Liver (tissue), 9 donors: ENCODE data around the gene PCDH12. TPM values are rescaled to one million over a fixed set of nuclear protein-coding genes. Genes with fewer than 3 reads are reported as not detected.
A peak's percentile ranks its signal among the peaks of the same experiment; 100 is the strongest.

Experiments
- DNase-seq: peaks from one replicate; pipeline ENCODE4 v3.0.0-alpha.2; 2017; ENCODE audit warnings: low spot score
- H3K27ac ChIP-seq, 2 donors: one replicate each; pipeline ENCODE4 v1.7.0; 2013; ENCODE audit warnings: inconsistent platforms in 2 of 2, low read length in 2 of 2, control low read depth in 1 of 2, low read depth in 1 of 2, mild to moderate bottlenecking in 1 of 2
- H3K27me3 ChIP-seq, 4 donors: one replicate each; pipeline versions ENCODE4 v1.6.1 to v1.7.0; 2013; ENCODE audit warnings: low read length in 3 of 4, inconsistent platforms in 1 of 4, mild to moderate bottlenecking in 1 of 4, moderate library complexity in 1 of 4; ENCODE audit not compliant: control insufficient read depth in 4 of 4, insufficient read depth in 4 of 4
- H3K36me3 ChIP-seq, 4 donors: one replicate each; pipeline versions ENCODE4 v1.6.1 to v1.7.0; 2013; ENCODE audit warnings: low read length in 3 of 4, mild to moderate bottlenecking in 3 of 4, low read depth in 1 of 4, moderate library complexity in 1 of 4; ENCODE audit not compliant: control insufficient read depth in 4 of 4, insufficient read depth in 3 of 4
- H3K4me1 ChIP-seq, 4 donors: one replicate each; pipeline versions ENCODE4 v1.6.1 to v1.7.0; 2013; ENCODE audit warnings: low read length in 3 of 4, mild to moderate bottlenecking in 3 of 4, moderate library complexity in 1 of 4; ENCODE audit not compliant: control insufficient read depth in 4 of 4, insufficient read depth in 4 of 4
- H3K4me3 ChIP-seq, 3 donors: one replicate each; pipeline versions ENCODE4 v1.6.1 to v1.7.0; 2013; ENCODE audit warnings: low read length in 3 of 3, control low read depth in 1 of 3, low read depth in 1 of 3, mild to moderate bottlenecking in 1 of 3
- H3K9ac ChIP-seq, 2 donors: one replicate each; pipeline ENCODE4 v1.7.0; 2013; ENCODE audit warnings: low read length in 2 of 2, mild to moderate bottlenecking in 2 of 2, moderate library complexity in 2 of 2, control low read depth in 1 of 2, low read depth in 1 of 2
- H3K9me3 ChIP-seq, 4 donors: one replicate each; pipeline versions ENCODE4 v1.6.1 to v1.7.0; 2013; ENCODE audit warnings: low read length in 3 of 4; ENCODE audit not compliant: control insufficient read depth in 4 of 4
- ATF3 ChIP-seq: IDR thresholded peaks from 2 replicates; pipeline ENCODE4 v1.6.1; 2016; ENCODE audit warnings: antibody characterized with exemption
- CTCF ChIP-seq: fragments of 150-350 bp; IDR thresholded peaks from 2 replicates; pipeline ENCODE4 v1.5.1; 2017; ENCODE audit warnings: improper control_type of control experiment, low read depth, low read length; ENCODE audit not compliant: missing input control
- EGR1 ChIP-seq, 2 donors: IDR thresholded peaks; 2 replicates each; pipeline ENCODE4 v1.6.1; 2016 to 2018; ENCODE audit warnings: antibody characterized with exemption in 2 of 2, low read depth in 2 of 2
- FOXA1 ChIP-seq: IDR thresholded peaks from 2 replicates; pipeline ENCODE4 v1.6.1; 2016; ENCODE audit warnings: antibody characterized with exemption
- FOXA2 ChIP-seq: IDR thresholded peaks from 2 replicates; pipeline ENCODE4 v1.6.1; 2016; ENCODE audit warnings: antibody characterized with exemption
- GABPA ChIP-seq, 2 donors: IDR thresholded peaks in 1 of 2; conservative IDR thresholded peaks in 1 of 2; 2 replicates each; pipeline ENCODE4 v1.6.1; 2016; ENCODE audit warnings: antibody characterized with exemption in 2 of 2, mild to moderate bottlenecking in 1 of 2, moderate library complexity in 1 of 2
- HNF4A ChIP-seq, 2 donors: conservative IDR thresholded peaks; 2 replicates each; pipeline ENCODE4 v1.6.1; 2016; ENCODE audit warnings: antibody characterized with exemption in 2 of 2, mild to moderate bottlenecking in 2 of 2
- HNF4G ChIP-seq: IDR thresholded peaks from 2 replicates; pipeline ENCODE4 v1.6.1; 2016; ENCODE audit warnings: antibody characterized with exemption
- JUND ChIP-seq, 2 donors: IDR thresholded peaks; 2 replicates each; pipeline ENCODE4 v1.6.1; 2016; ENCODE audit warnings: antibody characterized with exemption in 2 of 2
- NR2F2 ChIP-seq: IDR thresholded peaks from 2 replicates; pipeline ENCODE4 v1.6.1; 2016; ENCODE audit warnings: antibody characterized with exemption
- RAD21 ChIP-seq, 2 donors: IDR thresholded peaks; 2 replicates each; pipeline ENCODE4 v1.6.1; 2016; ENCODE audit warnings: antibody characterized with exemption in 2 of 2, mild to moderate bottlenecking in 2 of 2
- RXRA ChIP-seq, 2 donors: IDR thresholded peaks; 2 replicates each; pipeline ENCODE4 v1.6.1; 2017 to 2018; ENCODE audit warnings: antibody characterized with exemption in 2 of 2, mild to moderate bottlenecking in 1 of 2
- SP1 ChIP-seq: IDR thresholded peaks from 2 replicates; pipeline ENCODE4 v1.6.1; 2018; ENCODE audit warnings: antibody characterized with exemption, mild to moderate bottlenecking
- TAF1 ChIP-seq: conservative IDR thresholded peaks from 2 replicates; pipeline ENCODE4 v1.6.1; 2016; ENCODE audit warnings: antibody characterized with exemption, mild to moderate bottlenecking
- WGBS: extraction: QIAGEN DNeasy Blood & Tissue Kit; methylation state at CpG from one replicate; pipeline ENCODE4 v1.1.7; 2013; 5-methylcytosine and 5-hydroxymethylcytosine counted together
- polyA plus RNA-seq, 2 donors: library from polyadenylated mRNA; stranded (reverse) in 1 of 2; unstranded in 1 of 2; fragments of 200-250 nt in 1 of 2; fragments of >200 nt in 1 of 2; fragmentation: Nextera tagmentation in 1 of 2; extraction: Ambion mirVana in 1 of 2; gene quantifications; one replicate each; pipeline versions ENCODE4 v1.2.1 to v1.2.3, GENCODE V29; 2013 to 2015
- total RNA-seq, 2 donors: library from RNA; depleted of rRNA; stranded (reverse); fragments of >200 nt; gene quantifications; one replicate each; pipeline ENCODE4 v1.2.3, GENCODE V29; 2014
- TF ChIP-seq, protein P1 (sequence below): IDR thresholded peaks from 2 replicates; pipeline ENCODE4 v1.6.1; 2016; ENCODE audit warnings: antibody characterized with exemption
- TF ChIP-seq, protein P2 (sequence below): IDR thresholded peaks from 2 replicates; pipeline ENCODE4 v1.6.1; 2016; ENCODE audit warnings: antibody characterized with exemption
- donor health status: healthy.
- donor health status: healthy.
- donor health status: healthy.
- donor health status: healthy.
- donor health status: healthy.

Gene PCDH12
- total and polyA plus RNA-seq, 4 donors = 0.74 to 4.9 (median 3.8) TPM

DNA sequence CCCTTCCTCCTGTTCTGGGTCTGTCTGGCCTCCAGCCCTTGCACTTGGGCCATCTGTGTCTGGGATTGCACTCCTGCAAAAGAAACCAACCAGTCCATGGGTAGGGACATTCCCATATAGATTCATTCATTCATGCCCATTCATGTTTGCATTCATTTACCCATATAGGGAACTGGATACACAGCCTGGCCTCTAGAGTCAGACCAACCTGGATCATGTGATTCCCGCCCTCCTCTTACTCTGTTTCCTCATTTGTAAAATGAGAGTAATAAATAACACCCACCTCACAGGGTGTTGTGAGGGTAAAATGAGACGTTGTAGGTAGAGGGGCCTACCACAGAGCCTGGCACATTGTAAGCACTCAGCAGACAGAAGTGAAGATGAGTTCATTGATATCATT lies 8.5 kb downstream of the PCDH12 start:
- Histone ChIP-seq H3K4me3 (no peak overlapping the region), H3K4me1 (no peaks in the 10 kb centered on the region), H3K27ac (no peak overlapping the region), H3K9ac (no peak overlapping the region), H3K9me3 (no peaks in the 10 kb centered on the region), H3K36me3 (no peaks in the 10 kb centered on the region), H3K27me3 (no peaks in the 10 kb centered on the region)
- no peak for DNase-seq
- 81% methylated on average over 2 of the region's 2 CpGs for WGBS
- TF ChIP-seq EGR1 (IDR thresholded peaks at IDR 0.05; ENCODE audit: low read depth in 2 of 2) (no peak), GABPA (IDR thresholded peaks at IDR 0.05 in 1 of 2, conservative IDR thresholded peaks at IDR 0.05 in 1 of 2) (no peak), FOXA1 (no peak), HNF4G (no peak), ATF3 (no peak), TAF1 (no peak), JUND (IDR thresholded peaks at IDR 0.05) (no peak)

DNA sequence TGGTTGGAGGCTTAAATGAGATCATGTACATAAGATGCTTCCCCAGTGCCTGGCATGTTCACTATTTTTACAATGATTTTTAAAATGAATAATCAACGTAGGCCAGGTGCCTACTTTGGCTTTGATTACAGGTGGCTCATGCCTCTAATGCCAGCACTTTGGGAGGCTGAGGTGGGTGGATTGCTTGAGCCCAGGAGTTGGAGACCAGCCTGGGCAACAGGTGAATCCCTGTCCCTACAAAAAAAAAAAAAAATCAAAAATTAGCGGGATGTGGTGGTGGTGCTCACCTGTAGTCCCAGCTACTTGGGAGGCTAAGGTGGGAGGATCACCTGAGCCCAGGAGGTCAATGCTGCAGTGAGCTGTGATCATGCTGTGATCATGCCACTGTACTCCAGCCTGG lies 9.2 kb downstream of the PCDH12 start:
- H3K27me3 ChIP-seq = no peaks in the 10 kb centered on the region
- TF ChIP-seq HNF4A (conservative IDR thresholded peaks at IDR 0.05) (no peak), GABPA (IDR thresholded peaks at IDR 0.05 in 1 of 2, conservative IDR thresholded peaks at IDR 0.05 in 1 of 2) (no peak)
- H3K9ac ChIP-seq = no peak overlapping the region
- H3K4me3 ChIP-seq = no peak overlapping the region
- no peak overlapping the region for H3K27ac ChIP-seq
- H3K36me3 ChIP-seq = no peaks in the 10 kb centered on the region
- 93% methylated on average over 2 of the region's 2 CpGs for WGBS
- no peaks in the 10 kb centered on the region for H3K9me3 ChIP-seq
- H3K4me1 ChIP-seq = no peaks in the 10 kb centered on the region
- no peak for DNase-seq

- no peaks in the 10 kb centered on the region for H3K27me3 ChIP-seq
- DNase-seq = no peak
Observed at GRCh38 chr5:141947316-141947715, 10.7 kb downstream of the PCDH12 start.

GRCh38 chr5:141945511-141946051 lies 12.4 kb downstream of the PCDH12 start:
- no peaks in the 10 kb centered on the region for H3K9me3 ChIP-seq
- H3K27me3 ChIP-seq = no peaks in the 10 kb centered on the region
- H3K4me1 ChIP-seq = peaks cover 3 to 17% (median 8%) of the 10 kb centered on the region in 4 donors
- no peak overlapping the region for H3K27ac ChIP-seq
- WGBS = 45% methylated on average over 25 of the region's 25 CpGs
- H3K9ac ChIP-seq = no peak overlapping the region
- no peak overlapping the region for H3K4me3 ChIP-seq
- no peak for DNase-seq
- H3K36me3 ChIP-seq = no peaks in the 10 kb centered on the region
- TF ChIP-seq RAD21 (IDR thresholded peaks at IDR 0.05) (no peak), NR2F2 (peak; percentile 37), EGR1 (IDR thresholded peaks at IDR 0.05; ENCODE audit: low read depth in 2 of 2) (no peak), SP1 (no peak), CTCF (no peak), ATF3 (no peak), FOXA2 (no peak), JUND (IDR thresholded peaks at IDR 0.05) (no peak), FOXA1 (no peak), GABPA (IDR thresholded peaks at IDR 0.05 in 1 of 2, conservative IDR thresholded peaks at IDR 0.05 in 1 of 2) (no peak)
- TF ChIP-seq, protein P1, sequence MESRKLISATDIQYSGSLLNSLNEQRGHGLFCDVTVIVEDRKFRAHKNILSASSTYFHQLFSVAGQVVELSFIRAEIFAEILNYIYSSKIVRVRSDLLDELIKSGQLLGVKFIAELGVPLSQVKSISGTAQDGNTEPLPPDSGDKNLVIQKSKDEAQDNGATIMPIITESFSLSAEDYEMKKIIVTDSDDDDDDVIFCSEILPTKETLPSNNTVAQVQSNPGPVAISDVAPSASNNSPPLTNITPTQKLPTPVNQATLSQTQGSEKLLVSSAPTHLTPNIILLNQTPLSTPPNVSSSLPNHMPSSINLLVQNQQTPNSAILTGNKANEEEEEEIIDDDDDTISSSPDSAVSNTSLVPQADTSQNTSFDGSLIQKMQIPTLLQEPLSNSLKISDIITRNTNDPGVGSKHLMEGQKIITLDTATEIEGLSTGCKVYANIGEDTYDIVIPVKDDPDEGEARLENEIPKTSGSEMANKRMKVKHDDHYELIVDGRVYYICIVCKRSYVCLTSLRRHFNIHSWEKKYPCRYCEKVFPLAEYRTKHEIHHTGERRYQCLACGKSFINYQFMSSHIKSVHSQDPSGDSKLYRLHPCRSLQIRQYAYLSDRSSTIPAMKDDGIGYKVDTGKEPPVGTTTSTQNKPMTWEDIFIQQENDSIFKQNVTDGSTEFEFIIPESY = no peak
- TF ChIP-seq, protein P2, sequence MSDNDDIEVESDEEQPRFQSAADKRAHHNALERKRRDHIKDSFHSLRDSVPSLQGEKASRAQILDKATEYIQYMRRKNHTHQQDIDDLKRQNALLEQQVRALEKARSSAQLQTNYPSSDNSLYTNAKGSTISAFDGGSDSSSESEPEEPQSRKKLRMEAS = peak; percentile 50

More at GRCh38 chr5:141947316-141947715, 10.7 kb downstream of the PCDH12 start:
- Histone ChIP-seq H3K36me3 (no peaks in the 10 kb centered on the region), H3K4me3 (no peak overlapping the region), H3K27ac (no peak overlapping the region), H3K4me1 (peaks cover 0 to 5% (median 4%) of the 10 kb centered on the region in 4 donors), H3K9me3 (no peaks in the 10 kb centered on the region), H3K9ac (no peak overlapping the region)
- 82% methylated on average over 4 of the region's 4 CpGs for WGBS
- TF ChIP-seq HNF4G = no peak
- no peak for TF ChIP-seq RXRA (IDR thresholded peaks at IDR 0.05)
- no peak for TF ChIP-seq EGR1 (IDR thresholded peaks at IDR 0.05; ENCODE audit: low read depth in 2 of 2)
- TF ChIP-seq NR2F2 = peak; percentile 88
